ENCODE measurements around the gene MT4. TPM values are rescaled to one million over a fixed set of nuclear protein-coding genes. Genes with fewer than 3 reads are reported as not detected.

MT4 gene
- total RNA-seq, 1 experiment from 2014 or later = not detected

GRCh38 chr16:56520251-56520577 is 44.7 kb upstream of the MT4 start:
- H3K9me3 Mint-ChIP-seq = no peaks in the 10 kb centered on the region
- no peak for TF ChIP-seq PRRX2 (CRISPR knock-in tag; IDR thresholded peaks at IDR 0.05)
- TF ChIP-seq MLX (CRISPR knock-in tag; IDR thresholded peaks at IDR 0.05) = no peak
- TF ChIP-seq FOXJ3 (CRISPR knock-in tag; IDR thresholded peaks at IDR 0.05; ENCODE audit: borderline replicate concordance) = no peak
- no peak for TF ChIP-seq ZSCAN18 (CRISPR knock-in tag; IDR thresholded peaks at IDR 0.05)
- no peak for TF ChIP-seq ZNF671 (CRISPR knock-in tag; IDR thresholded peaks at IDR 0.05)
- no peak for TF ChIP-seq ELF4 (CRISPR knock-in tag; IDR thresholded peaks at IDR 0.05; ENCODE audit: low read depth)
- TF ChIP-seq NR1H2 (CRISPR knock-in tag; IDR thresholded peaks at IDR 0.05) = no peak
- TF ChIP-seq ZNF396 (CRISPR knock-in tag; IDR thresholded peaks at IDR 0.05; ENCODE audit: borderline replicate concordance) = no peak
- TF ChIP-seq CREB1 (CRISPR knock-in tag; IDR thresholded peaks at IDR 0.05) = no peak
- no peak for TF ChIP-seq ZNF317 (CRISPR knock-in tag; IDR thresholded peaks at IDR 0.05; ENCODE audit: borderline replicate concordance, low read depth)
- TF ChIP-seq NR3C1 (CRISPR knock-in tag; conservative IDR thresholded peaks at IDR 0.05; ENCODE audit: low read depth) = no peak
- TF ChIP-seq ESRRA (CRISPR knock-in tag; IDR thresholded peaks at IDR 0.05; ENCODE audit: borderline replicate concordance) = no peak
- TF ChIP-seq TCF7 (CRISPR knock-in tag; IDR thresholded peaks at IDR 0.05; ENCODE audit: low read depth) = no peak
- TF ChIP-seq GTF2I (CRISPR knock-in tag; conservative IDR thresholded peaks at IDR 0.05) = no peak
- no peak for TF ChIP-seq FOXP1 (CRISPR knock-in tag; IDR thresholded peaks at IDR 0.05; ENCODE audit: borderline replicate concordance)
- TF ChIP-seq NFE2L1 (CRISPR knock-in tag; IDR thresholded peaks at IDR 0.05) = no peak
- ATAC-seq = no peak; the same call in 1 of the 2 replicates
- no peak for DNase-seq (ENCODE audit: low spot score)
- ChIA-PET POLR2A (no interaction called here), CTCF (no interaction called here)
- peaks cover under 1% of the 10 kb centered on the region; the same call in 1 of the 2 replicates for H3K27me3 Mint-ChIP-seq (ENCODE audit: low read depth)
- no peaks in the 10 kb centered on the region for H3K36me3 Mint-ChIP-seq
- H3K4me1 Mint-ChIP-seq = peaks cover 17% of the 10 kb centered on the region
- peak overlapping the region; percentile 75 for H3K4me3 Mint-ChIP-seq
- H3K27ac Mint-ChIP-seq = 0 out of 2 replicates have a peak overlapping the region, but pooled peaks have one; percentile 19

GRCh38 chr16:56525236-56525635 is 39.6 kb upstream of the MT4 start:
- Mint-ChIP-seq H3K4me3 (no peak overlapping the region), H3K27ac (no peak overlapping the region), H3K9me3 (no peaks in the 10 kb centered on the region), H3K27me3 (ENCODE audit: low read depth) (peaks cover 6% of the 10 kb centered on the region), H3K36me3 (no peaks in the 10 kb centered on the region), H3K4me1 (peaks cover 5% of the 10 kb centered on the region)
- no peak for ATAC-seq
- ChIA-PET CTCF (no interaction called here), POLR2A (no interaction called here)
- no peak for DNase-seq (ENCODE audit: low spot score)
- TF ChIP-seq ETV6 (CRISPR knock-in tag; IDR thresholded peaks at IDR 0.05) (no peak), USF2 (CRISPR knock-in tag; IDR thresholded peaks at IDR 0.05) (no peak), ZNF396 (CRISPR knock-in tag; IDR thresholded peaks at IDR 0.05; ENCODE audit: borderline replicate concordance) (no peak), MLX (CRISPR knock-in tag; IDR thresholded peaks at IDR 0.05) (no peak), ZSCAN18 (CRISPR knock-in tag; IDR thresholded peaks at IDR 0.05) (no peak), SP1 (CRISPR knock-in tag; conservative IDR thresholded peaks at IDR 0.05) (no peak)

All from WTC11 (cell line).